ENCODE data around the gene PDIK1L.

GRCh38 chr1:26089125-26089524 lies 22.5 kb upstream of the PDIK1L start:
- no peak for TF ChIP-seq POLR2A (IDR thresholded peaks at IDR 0.05)
- TF ChIP-seq, protein P1, sequence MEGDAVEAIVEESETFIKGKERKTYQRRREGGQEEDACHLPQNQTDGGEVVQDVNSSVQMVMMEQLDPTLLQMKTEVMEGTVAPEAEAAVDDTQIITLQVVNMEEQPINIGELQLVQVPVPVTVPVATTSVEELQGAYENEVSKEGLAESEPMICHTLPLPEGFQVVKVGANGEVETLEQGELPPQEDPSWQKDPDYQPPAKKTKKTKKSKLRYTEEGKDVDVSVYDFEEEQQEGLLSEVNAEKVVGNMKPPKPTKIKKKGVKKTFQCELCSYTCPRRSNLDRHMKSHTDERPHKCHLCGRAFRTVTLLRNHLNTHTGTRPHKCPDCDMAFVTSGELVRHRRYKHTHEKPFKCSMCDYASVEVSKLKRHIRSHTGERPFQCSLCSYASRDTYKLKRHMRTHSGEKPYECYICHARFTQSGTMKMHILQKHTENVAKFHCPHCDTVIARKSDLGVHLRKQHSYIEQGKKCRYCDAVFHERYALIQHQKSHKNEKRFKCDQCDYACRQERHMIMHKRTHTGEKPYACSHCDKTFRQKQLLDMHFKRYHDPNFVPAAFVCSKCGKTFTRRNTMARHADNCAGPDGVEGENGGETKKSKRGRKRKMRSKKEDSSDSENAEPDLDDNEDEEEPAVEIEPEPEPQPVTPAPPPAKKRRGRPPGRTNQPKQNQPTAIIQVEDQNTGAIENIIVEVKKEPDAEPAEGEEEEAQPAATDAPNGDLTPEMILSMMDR (IDR thresholded peaks at IDR 0.05), result no peak

All from breast epithelium (tissue), 3 donors.